ENCODE results near the gene EEPD1. TPM values are rescaled to one million over a fixed set of nuclear protein-coding genes. Genes with fewer than 3 reads are reported as not detected.
A peak's percentile ranks its signal among the peaks of the same experiment; 100 is the strongest.

The EEPD1 gene
- total RNA-seq, 4 donors from 2014 or later, result 1.8 to 18.4 (median 11.2) TPM

GRCh38 chr7:36165802-36166201 lies 12.7 kb downstream of the EEPD1 start:
- intact Hi-C loops (cut with DNase I; ENCODE audit: low total_unique reads), result no loop called here
- Histone ChIP-seq H3K27me3 (no peaks in the 10 kb centered on the region), H3K36me3 (no peaks in the 10 kb centered on the region), H3K9me3 (no peaks in the 10 kb centered on the region), H3K27ac (no peak overlapping the region), H3K4me3 (no peak overlapping the region), H3K4me1 (no peaks in the 10 kb centered on the region)
- no peak for DNase-seq
- TF ChIP-seq POLR2A (IDR thresholded peaks at IDR 0.05) (no peak), CTCF (IDR thresholded peaks at IDR 0.05) (no peak)

GRCh38 chr7:36167403-36168050 lies 14.5 kb downstream of the EEPD1 start:
- no peak for TF ChIP-seq CTCF (IDR thresholded peaks at IDR 0.05)
- TF ChIP-seq POLR2A (IDR thresholded peaks at IDR 0.05), result no peak
- H3K4me3 ChIP-seq, result no peak overlapping the region
- no peaks in the 10 kb centered on the region for H3K9me3 ChIP-seq
- H3K27me3 ChIP-seq, result no peaks in the 10 kb centered on the region
- intact Hi-C loops (cut with DNase I; ENCODE audit: low total_unique reads), result no loop called here
- no peaks in the 10 kb centered on the region for H3K4me1 ChIP-seq
- no peak for DNase-seq
- H3K36me3 ChIP-seq, result no peaks in the 10 kb centered on the region
- no peak overlapping the region for H3K27ac ChIP-seq

- Histone ChIP-seq H3K27ac (no peak overlapping the region), H3K4me1 (no peaks in the 10 kb centered on the region), H3K9me3 (no peaks in the 10 kb centered on the region), H3K36me3 (no peaks in the 10 kb centered on the region), H3K27me3 (no peaks in the 10 kb centered on the region), H3K4me3 (no peak overlapping the region)
- TF ChIP-seq POLR2A (IDR thresholded peaks at IDR 0.05) (no peak), CTCF (IDR thresholded peaks at IDR 0.05) (no peak)
- no peak for DNase-seq
- intact Hi-C loops (cut with DNase I; ENCODE audit: low total_unique reads), result no loop called here
These were observed 18.4 kb downstream of the EEPD1 start for GRCh38 chr7:36171503-36171902.

- no peak overlapping the region for H3K4me3 ChIP-seq
- no peaks in the 10 kb centered on the region for H3K4me1 ChIP-seq
- H3K27ac ChIP-seq, result peak overlapping the region; percentile 25 to 52
- intact Hi-C loops (cut with DNase I; ENCODE audit: low total_unique reads), result no loop called here
- TF ChIP-seq POLR2A (IDR thresholded peaks at IDR 0.05), result no peak
- no peak for TF ChIP-seq CTCF (IDR thresholded peaks at IDR 0.05)
- H3K36me3 ChIP-seq, result no peaks in the 10 kb centered on the region
- H3K9me3 ChIP-seq, result no peaks in the 10 kb centered on the region
- no peaks in the 10 kb centered on the region for H3K27me3 ChIP-seq
- no peak for DNase-seq
These were observed 22.8 kb downstream of the EEPD1 start for GRCh38 chr7:36175886-36176285.

- peak overlapping the region in 1 of 2 donors; percentile 52 for H3K27ac ChIP-seq
- no peaks in the 10 kb centered on the region for H3K36me3 ChIP-seq
- no peak for TF ChIP-seq POLR2A (IDR thresholded peaks at IDR 0.05)
- no peak for TF ChIP-seq CTCF (IDR thresholded peaks at IDR 0.05)
- H3K27me3 ChIP-seq, result no peaks in the 10 kb centered on the region
- H3K9me3 ChIP-seq, result no peaks in the 10 kb centered on the region
- intact Hi-C loops (cut with DNase I; ENCODE audit: low total_unique reads), result no loop called here
- DNase-seq, result no peak
- H3K4me1 ChIP-seq, result no peaks in the 10 kb centered on the region
- no peak overlapping the region for H3K4me3 ChIP-seq
These were observed 23.6 kb downstream of the EEPD1 start for GRCh38 chr7:36176697-36177096.

Data from uterus (tissue), 4 donors.